DND-41 (cell line): ENCODE results near the gene TRIM47.
"Not testable (repeated sequence)": the region's sequence is repeated elsewhere in the genome, so short reads cannot be mapped to it uniquely, and the experiment has no call there.

Experiments used
- EZH2 ChIP-seq: IDR thresholded peaks from 3 replicates; pipeline ENCODE4 v1.6.1; 2012; ENCODE audit warnings: borderline replicate concordance, low read depth, mild to moderate bottlenecking, moderate library complexity, low read length, inconsistent platforms; ENCODE audit not compliant: severe bottlenecking
- TF ChIP-seq, protein P1 (sequence below): IDR thresholded peaks from 2 replicates; pipeline ENCODE4 v1.5.1; 2012; ENCODE audit warnings: borderline replicate concordance, low read length, moderate library complexity, mild to moderate bottlenecking; ENCODE audit not compliant: poor library complexity, severe bottlenecking; ENCODE audit errors: extremely low read depth

DNA sequence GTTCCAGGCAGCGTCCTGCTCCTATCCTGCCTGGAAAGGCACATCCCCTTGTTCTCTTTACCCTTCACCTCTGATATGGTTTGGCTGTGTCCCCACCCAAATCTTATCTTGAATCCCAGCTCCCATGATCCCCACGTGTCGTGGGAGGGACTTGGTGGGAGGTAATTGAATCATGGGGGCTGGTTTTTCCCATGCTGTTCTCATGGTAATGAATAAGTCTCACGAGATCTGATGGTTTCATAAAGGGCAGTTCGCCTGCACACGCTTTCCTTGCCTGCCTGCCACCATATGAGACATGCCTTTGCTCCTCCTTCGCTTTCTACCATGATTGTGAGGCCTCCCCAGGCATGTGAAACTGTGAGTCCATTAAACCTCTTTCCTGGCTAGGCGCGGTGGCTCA lies 7.5 kb upstream of the TRIM47 start:
- not testable (repeated sequence) for TF ChIP-seq EZH2
- TF ChIP-seq, protein P1, sequence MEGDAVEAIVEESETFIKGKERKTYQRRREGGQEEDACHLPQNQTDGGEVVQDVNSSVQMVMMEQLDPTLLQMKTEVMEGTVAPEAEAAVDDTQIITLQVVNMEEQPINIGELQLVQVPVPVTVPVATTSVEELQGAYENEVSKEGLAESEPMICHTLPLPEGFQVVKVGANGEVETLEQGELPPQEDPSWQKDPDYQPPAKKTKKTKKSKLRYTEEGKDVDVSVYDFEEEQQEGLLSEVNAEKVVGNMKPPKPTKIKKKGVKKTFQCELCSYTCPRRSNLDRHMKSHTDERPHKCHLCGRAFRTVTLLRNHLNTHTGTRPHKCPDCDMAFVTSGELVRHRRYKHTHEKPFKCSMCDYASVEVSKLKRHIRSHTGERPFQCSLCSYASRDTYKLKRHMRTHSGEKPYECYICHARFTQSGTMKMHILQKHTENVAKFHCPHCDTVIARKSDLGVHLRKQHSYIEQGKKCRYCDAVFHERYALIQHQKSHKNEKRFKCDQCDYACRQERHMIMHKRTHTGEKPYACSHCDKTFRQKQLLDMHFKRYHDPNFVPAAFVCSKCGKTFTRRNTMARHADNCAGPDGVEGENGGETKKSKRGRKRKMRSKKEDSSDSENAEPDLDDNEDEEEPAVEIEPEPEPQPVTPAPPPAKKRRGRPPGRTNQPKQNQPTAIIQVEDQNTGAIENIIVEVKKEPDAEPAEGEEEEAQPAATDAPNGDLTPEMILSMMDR: not testable (repeated sequence)
